NCI-H187 (cell line): Measurements from ENCODE around the gene QRSL1.
"Not testable (repeated sequence)": the region's sequence is repeated elsewhere in the genome, so short reads cannot be mapped to it uniquely, and the experiment has no call there.

Source experiments
- DNase-seq, 2 experiments: peaks; one replicate each; lab custom pipeline; 2025; lab: John Stamatoyannopoulos, UW

Gene QRSL1

GRCh38 chr6:106629103-106629858 is at the start of gene QRSL1, which contains the start of gene RTN4IP1:
Gene QRSL1, plus strand, starts transcription at chr6:106629578. Its CDS starts 104 bp downstream, at chr6:106629682.
Gene RTN4IP1, minus strand, starts transcription at chr6:106629498. Its CDS starts 477 bp downstream, at chr6:106629021.
- peak; percentile 74 to 83 for DNase-seq

GRCh38 chr6:106581468-106581867 is 47.9 kb upstream of the QRSL1 start:
- DNase-seq = no peak

GRCh38 chr6:106586815-106587415 is 42.5 kb upstream of the QRSL1 start:
- DNase-seq = no peak

- DNase-seq = not testable (repeated sequence)
Measured at GRCh38 chr6:106588937-106589336, 40.4 kb upstream of the QRSL1 start.

GRCh38 chr6:106591111-106591825 is 38.1 kb upstream of the QRSL1 start:
- no peak for DNase-seq

- DNase-seq = no peak
Measured at GRCh38 chr6:106599440-106599839, 29.9 kb upstream of the QRSL1 start.

GRCh38 chr6:106600329-106600728 is 29.0 kb upstream of the QRSL1 start:
- DNase-seq = no peak

- DNase-seq = peak in 1 of 2 experiments; percentile 17
Measured at GRCh38 chr6:106608080-106608668, 21.2 kb upstream of the QRSL1 start.

- no peak for DNase-seq
Measured at GRCh38 chr6:106609699-106610098, 19.7 kb upstream of the QRSL1 start.

- no peak for DNase-seq
Measured at GRCh38 chr6:106611030-106611429, 18.3 kb upstream of the QRSL1 start.

GRCh38 chr6:106612671-106613416 is 16.5 kb upstream of the QRSL1 start:
- DNase-seq = no peak

GRCh38 chr6:106613590-106613989 is 15.8 kb upstream of the QRSL1 start:
- DNase-seq = no peak

GRCh38 chr6:106614166-106614565 is 15.2 kb upstream of the QRSL1 start:
- DNase-seq = no peak

GRCh38 chr6:106614592-106615257 is 14.7 kb upstream of the QRSL1 start:
- no peak for DNase-seq

GRCh38 chr6:106617302-106617701 is 12.1 kb upstream of the QRSL1 start:
- no peak for DNase-seq

GRCh38 chr6:106617857-106618256 is 11.5 kb upstream of the QRSL1 start:
- DNase-seq = no peak

GRCh38 chr6:106618324-106618723 is 11.1 kb upstream of the QRSL1 start:
- DNase-seq = no peak

- no peak for DNase-seq
Measured at GRCh38 chr6:106619223-106619622, 10.2 kb upstream of the QRSL1 start.

- DNase-seq = no peak
Measured at GRCh38 chr6:106620931-106621672, 8.3 kb upstream of the QRSL1 start.

GRCh38 chr6:106622412-106622811 is 7.0 kb upstream of the QRSL1 start:
- DNase-seq = no peak
